OCI-LY7 (cell line): ENCODE results near the gene KYAT1. TPM values are rescaled to one million over a fixed set of nuclear protein-coding genes. Genes with fewer than 3 reads are reported as not detected.

Source experiments
- BruUV-seq: library from RNA; stranded (reverse); fragments of 400-500 nt; replicated peaks from 2 replicates; lab custom pipeline; 2021; lab: Mats Ljungman, UMichigan
- CTCF ChIA-PET: fragments of 300-600 bp; sonication (Branson Sonifier 250); formaldehyde crosslinking; loops from one replicate; lab custom pipeline; 2022; ENCODE audit warnings: antibody characterized with exemption; ENCODE audit not compliant: unreplicated experiment; lab: Charles Lee
- POLR2A ChIA-PET: fragments of 300-600 bp; sonication (Branson Sonifier 250); formaldehyde crosslinking; loops from one replicate; lab custom pipeline; 2022; ENCODE audit warnings: antibody characterized with exemption; lab: Charles Lee
- DNase-seq: peaks from one replicate; pipeline ENCODE4 v3.0.0-alpha.2; 2015; ENCODE audit warnings: low spot score
- H2AFZ ChIP-seq: fragments of 200-600 bp; sonication (generic), shearing (Covaris generic); 2 replicates; pipeline ENCODE4 v1.6.1; 2014; ENCODE audit warnings: mild to moderate bottlenecking, antibody characterized with exemption, low read length, moderate library complexity
- H3K27ac ChIP-seq: fragments of 200-600 bp; sonication (generic); 2 replicates; pipeline ENCODE4 v1.5.1; 2014; ENCODE audit warnings: mixed run types, low read depth, mild to moderate bottlenecking, moderate library complexity, low read length, inconsistent platforms; ENCODE audit not compliant: poor library complexity, severe bottlenecking
- H3K36me3 ChIP-seq: fragments of 200-600 bp; sonication (generic); 2 replicates; pipeline ENCODE4 v1.6.1; 2014; ENCODE audit warnings: mild to moderate bottlenecking, antibody characterized with exemption, low read length, moderate library complexity, mixed read lengths; ENCODE audit not compliant: insufficient read depth
- H3K4me1 ChIP-seq: fragments of 200-600 bp; sonication (generic); 2 replicates; pipeline ENCODE4 v1.5.1; 2014; ENCODE audit warnings: mild to moderate bottlenecking, low read length; ENCODE audit not compliant: insufficient read depth, poor library complexity, severe bottlenecking
- H3K4me2 ChIP-seq: fragments of 200-600 bp; sonication (generic); 2 replicates; pipeline ENCODE4 v1.6.1; 2014; ENCODE audit warnings: mild to moderate bottlenecking, low read length
- H3K4me3 ChIP-seq: fragments of 200-600 bp; sonication (generic); 2 replicates; pipeline ENCODE4 v1.5.1; 2014; ENCODE audit warnings: mild to moderate bottlenecking, low read depth, low read length; ENCODE audit not compliant: poor library complexity, severe bottlenecking
- H3K79me2 ChIP-seq: fragments of 200-600 bp; sonication (generic); 2 replicates; pipeline ENCODE4 v1.6.1; 2016; ENCODE audit warnings: low read depth, mild to moderate bottlenecking, low read length, moderate library complexity, mixed read lengths; ENCODE audit not compliant: insufficient read depth
- H3K9me2 ChIP-seq: fragments of 200-600 bp; sonication (generic); 2 replicates; pipeline ENCODE4 v1.6.1; 2016; ENCODE audit warnings: mild to moderate bottlenecking, low read length, mixed read lengths; ENCODE audit not compliant: insufficient read depth
- H3K9me3 ChIP-seq: fragments of 200-600 bp; sonication (generic); 2 replicates; pipeline ENCODE4 v1.6.1; 2014; ENCODE audit warnings: mild to moderate bottlenecking, mixed run types, low read length, mixed read lengths
- H4K20me1 ChIP-seq: fragments of 200-600 bp; sonication (generic); 2 replicates; pipeline ENCODE4 v1.6.1; 2014; ENCODE audit warnings: mild to moderate bottlenecking, antibody characterized with exemption, low read length, moderate library complexity, mixed read lengths; ENCODE audit not compliant: insufficient read depth
- EZH2phosphoT487 ChIP-seq: fragments of 200-600 bp; sonication (generic); IDR thresholded peaks from 2 replicates; pipeline ENCODE4 v1.6.1; 2018; ENCODE audit warnings: low read depth, borderline replicate concordance, mild to moderate bottlenecking, mixed run types, antibody characterized with exemption, low read length, moderate library complexity, mixed read lengths
- intact Hi-C: fragments of 100-400 bp; cut with micrococcal nuclease; formaldehyde crosslinking; loops from one replicate; pipeline ENCODE4 v1.10.0; 2022; ENCODE audit not compliant: unreplicated experiment
- total RNA-seq, 2 experiments: library from RNA; depleted of rRNA in 1 of 2; stranded (reverse); fragments of >200 nt in 1 of 2; shearing (Covaris generic) in 1 of 2; gene quantifications; 2 replicates each; pipeline ENCODE4 v1.2.3, GENCODE V29; 2014 to 2022
- TF ChIP-seq, protein P1 (sequence below): fragments of 200-600 bp; sonication (generic); conservative IDR thresholded peaks from 2 replicates; pipeline ENCODE4 v1.5.1; 2014; ENCODE audit warnings: mild to moderate bottlenecking, antibody characterized with exemption, low read length, moderate library complexity, mixed read lengths

KYAT1 gene
- total RNA-seq, 2 experiments from 2014 or later: 28.3 to 44.7 TPM

DNA sequence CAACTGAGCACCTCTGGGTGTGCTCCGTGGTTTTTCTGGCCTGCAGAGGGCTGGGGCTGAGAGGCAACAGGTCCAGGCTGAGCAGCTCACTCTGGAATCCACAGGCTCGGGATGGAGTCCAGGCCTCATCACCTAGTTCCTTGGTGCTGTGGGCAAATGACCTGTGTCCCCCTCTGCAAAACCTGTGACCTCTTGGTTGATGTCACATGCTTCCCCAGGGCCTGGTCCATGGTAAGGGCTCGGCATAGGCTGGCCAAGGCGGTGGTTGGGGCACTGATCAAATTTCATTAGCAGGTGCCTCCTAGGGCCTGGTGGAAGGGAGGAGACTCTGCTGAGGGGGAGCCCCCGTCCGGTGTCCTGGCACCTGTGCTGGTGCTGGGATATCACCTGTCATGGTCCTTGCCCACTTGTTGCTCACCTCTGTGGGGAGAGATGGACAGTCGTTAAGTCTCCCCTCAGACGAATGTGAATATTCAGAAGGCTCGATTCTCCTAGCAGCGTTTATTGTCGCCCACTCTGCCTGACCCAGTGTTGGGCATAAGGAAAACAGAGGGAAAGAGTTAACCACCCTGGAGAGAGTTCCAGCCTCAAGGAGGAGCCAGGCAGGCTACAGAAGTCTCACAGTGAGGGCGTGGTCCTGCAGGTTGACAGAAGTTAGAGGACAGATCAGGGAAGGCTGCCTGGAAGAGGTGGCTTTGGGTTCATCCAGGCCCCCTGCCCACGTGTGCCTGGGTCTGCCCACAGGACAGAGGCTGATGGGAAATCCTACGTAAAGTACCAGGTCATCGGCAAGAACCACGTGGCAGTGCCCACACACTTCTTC, 60.0 kb downstream of the KYAT1 start:
- ChIA-PET POLR2A (no interaction called here), CTCF (no interaction called here)
- no TSS peak for BruUV-seq
- H3K4me1 ChIP-seq: peaks cover 23% of the 10 kb centered on the region
- peaks cover 67% of the 10 kb centered on the region for H3K36me3 ChIP-seq
- no peak overlapping the region for H3K27ac ChIP-seq
- H3K4me3 ChIP-seq: no peak overlapping the region
- H3K4me2 ChIP-seq: no peak overlapping the region
- intact Hi-C loops: no loop called here
- no peaks in the 10 kb centered on the region for H3K9me2 ChIP-seq
- no peaks in the 10 kb centered on the region for H3K9me3 ChIP-seq
- no peak overlapping the region for H2AFZ ChIP-seq
- TF ChIP-seq, protein P1, sequence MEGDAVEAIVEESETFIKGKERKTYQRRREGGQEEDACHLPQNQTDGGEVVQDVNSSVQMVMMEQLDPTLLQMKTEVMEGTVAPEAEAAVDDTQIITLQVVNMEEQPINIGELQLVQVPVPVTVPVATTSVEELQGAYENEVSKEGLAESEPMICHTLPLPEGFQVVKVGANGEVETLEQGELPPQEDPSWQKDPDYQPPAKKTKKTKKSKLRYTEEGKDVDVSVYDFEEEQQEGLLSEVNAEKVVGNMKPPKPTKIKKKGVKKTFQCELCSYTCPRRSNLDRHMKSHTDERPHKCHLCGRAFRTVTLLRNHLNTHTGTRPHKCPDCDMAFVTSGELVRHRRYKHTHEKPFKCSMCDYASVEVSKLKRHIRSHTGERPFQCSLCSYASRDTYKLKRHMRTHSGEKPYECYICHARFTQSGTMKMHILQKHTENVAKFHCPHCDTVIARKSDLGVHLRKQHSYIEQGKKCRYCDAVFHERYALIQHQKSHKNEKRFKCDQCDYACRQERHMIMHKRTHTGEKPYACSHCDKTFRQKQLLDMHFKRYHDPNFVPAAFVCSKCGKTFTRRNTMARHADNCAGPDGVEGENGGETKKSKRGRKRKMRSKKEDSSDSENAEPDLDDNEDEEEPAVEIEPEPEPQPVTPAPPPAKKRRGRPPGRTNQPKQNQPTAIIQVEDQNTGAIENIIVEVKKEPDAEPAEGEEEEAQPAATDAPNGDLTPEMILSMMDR: no peak
- 0 out of 2 replicates have a peak, but pooled peaks cover 4% of the 10 kb centered on the region for H4K20me1 ChIP-seq
- DNase-seq: no peak
- H3K79me2 ChIP-seq: 0 out of 2 replicates have a peak, but pooled peaks cover 5% of the 10 kb centered on the region

DNA sequence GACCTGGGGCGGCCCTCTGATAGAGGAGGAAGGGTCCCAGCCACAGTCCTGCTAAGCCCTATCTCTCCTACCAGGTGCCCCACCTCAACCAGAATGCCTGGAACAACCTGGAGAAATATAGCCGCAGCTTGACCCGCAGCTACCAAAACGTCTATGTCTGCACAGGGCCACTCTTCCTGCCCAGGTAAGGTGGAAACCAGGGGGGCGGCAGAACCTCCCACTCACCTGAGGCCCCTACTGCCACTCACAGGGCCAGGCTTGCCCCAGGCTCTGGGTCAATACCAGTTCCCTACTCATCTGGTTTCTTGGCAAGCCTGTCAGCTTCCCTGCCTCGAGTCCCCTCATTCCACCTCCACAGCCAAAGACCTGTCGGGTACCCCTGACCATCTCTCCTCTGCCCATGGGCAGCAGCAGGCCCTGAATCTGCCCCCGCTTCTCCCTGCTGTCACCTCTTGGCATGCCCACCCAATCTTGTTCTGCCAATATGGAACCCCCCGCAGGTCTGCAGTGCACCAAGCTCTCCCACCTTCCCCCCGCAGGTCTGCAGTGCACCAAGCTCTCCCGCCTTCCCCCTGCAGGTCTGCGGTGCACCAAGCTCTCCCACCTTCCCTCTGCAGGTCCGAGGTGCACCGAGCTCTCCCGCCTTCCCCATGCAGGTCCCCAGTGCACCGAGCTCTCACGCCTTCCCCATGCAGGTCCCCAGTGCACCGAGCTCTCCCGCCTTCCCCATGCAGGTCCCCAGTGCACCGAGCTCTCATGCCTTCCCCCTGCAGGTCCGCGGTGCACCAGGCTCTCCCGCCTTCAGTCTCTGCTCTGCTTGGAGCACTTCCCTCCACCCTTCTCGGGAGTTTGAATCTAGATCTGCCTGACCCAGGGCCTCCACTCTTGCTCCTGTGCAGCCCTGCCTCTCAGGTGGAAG, 60.8 kb downstream of the KYAT1 start:
- Histone ChIP-seq H3K27ac (no peak overlapping the region), H3K9me3 (no peaks in the 10 kb centered on the region), H3K4me1 (peaks cover 23% of the 10 kb centered on the region), H4K20me1 (0 out of 2 replicates have a peak, but pooled peaks cover 4% of the 10 kb centered on the region), H3K79me2 (0 out of 2 replicates have a peak, but pooled peaks cover 5% of the 10 kb centered on the region), H3K4me3 (no peak overlapping the region), H3K9me2 (no peaks in the 10 kb centered on the region), H3K4me2 (no peak overlapping the region), H2AFZ (no peak overlapping the region), H3K36me3 (peaks cover 58% of the 10 kb centered on the region)
- no TSS peak for BruUV-seq
- TF ChIP-seq, protein P1: no peak
- no peak for TF ChIP-seq EZH2phosphoT487
- no peak for DNase-seq
- POLR2A ChIA-PET: no interaction called here
- CTCF ChIA-PET: no interaction called here
- intact Hi-C loops: no loop called here
